IPS-18c (cell line): ENCODE results near the gene MAP3K15.

ENCODE experiments used
- H3K4me3 ChIP-seq: 2 replicates; pipeline ENCODE4 v1.7.0; 2013; ENCODE audit warnings: low read depth, mild to moderate bottlenecking, low read length, moderate library complexity; ENCODE audit not compliant: insufficient read depth
- H3K9me3 ChIP-seq: one replicate; pipeline ENCODE4 v1.6.1; 2013; ENCODE audit warnings: mild to moderate bottlenecking, low read length, moderate library complexity; ENCODE audit not compliant: control insufficient read depth, insufficient read depth

The MAP3K15 gene

GRCh38 chrX:19332983-19333382 lies 182.3 kb downstream of the MAP3K15 start:
- H3K4me3 ChIP-seq, result no peak overlapping the region
- H3K9me3 ChIP-seq, result peaks cover 13% of the 10 kb centered on the region

GRCh38 chrX:19331831-19332230 lies 183.5 kb downstream of the MAP3K15 start:
- H3K9me3 ChIP-seq, result peaks cover 13% of the 10 kb centered on the region
- no peak overlapping the region for H3K4me3 ChIP-seq

DNA sequence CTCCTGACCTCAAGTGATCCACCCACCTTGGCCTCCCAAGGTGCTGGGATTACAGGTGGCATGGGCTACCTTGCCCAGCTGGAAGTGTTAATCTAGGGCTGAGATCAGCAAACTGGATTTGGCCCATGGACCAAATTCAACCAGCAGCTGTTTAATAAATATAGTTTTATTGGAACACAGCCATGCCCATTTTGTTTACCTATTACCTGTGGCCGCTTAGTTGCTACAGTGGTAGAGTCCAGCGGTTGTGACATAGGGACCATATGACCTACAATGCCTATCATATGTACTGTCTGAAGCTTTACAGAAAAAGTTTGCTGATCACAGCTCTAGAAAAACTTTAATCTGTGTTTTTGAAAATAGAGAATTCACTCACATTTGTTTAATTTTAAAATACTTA lies 188.7 kb downstream of the MAP3K15 start:
- Histone ChIP-seq H3K4me3 (no peak overlapping the region), H3K9me3 (peaks cover 4% of the 10 kb centered on the region)
